Mammary epithelial cell (primary cell): ENCODE measurements around the gene ZDHHC13.

Source experiments
- EZH2 ChIP-seq: IDR thresholded peaks from 2 replicates; pipeline ENCODE4 v1.6.1; 2012; ENCODE audit warnings: low read length, inconsistent platforms, borderline replicate concordance
- TF ChIP-seq, protein P1 (sequence below), 2 donors: IDR thresholded peaks in 1 of 2; conservative IDR thresholded peaks in 1 of 2; 2 replicates each; pipeline ENCODE4 v1.5.1; 2011 to 2012; ENCODE audit warnings: inconsistent platforms in 2 of 2, low read length in 2 of 2, mild to moderate bottlenecking in 2 of 2, control low read depth in 1 of 2, low read depth in 1 of 2; ENCODE audit not compliant: insufficient read depth in 1 of 2; ENCODE audit errors: extremely low read depth in 1 of 2

DNA sequence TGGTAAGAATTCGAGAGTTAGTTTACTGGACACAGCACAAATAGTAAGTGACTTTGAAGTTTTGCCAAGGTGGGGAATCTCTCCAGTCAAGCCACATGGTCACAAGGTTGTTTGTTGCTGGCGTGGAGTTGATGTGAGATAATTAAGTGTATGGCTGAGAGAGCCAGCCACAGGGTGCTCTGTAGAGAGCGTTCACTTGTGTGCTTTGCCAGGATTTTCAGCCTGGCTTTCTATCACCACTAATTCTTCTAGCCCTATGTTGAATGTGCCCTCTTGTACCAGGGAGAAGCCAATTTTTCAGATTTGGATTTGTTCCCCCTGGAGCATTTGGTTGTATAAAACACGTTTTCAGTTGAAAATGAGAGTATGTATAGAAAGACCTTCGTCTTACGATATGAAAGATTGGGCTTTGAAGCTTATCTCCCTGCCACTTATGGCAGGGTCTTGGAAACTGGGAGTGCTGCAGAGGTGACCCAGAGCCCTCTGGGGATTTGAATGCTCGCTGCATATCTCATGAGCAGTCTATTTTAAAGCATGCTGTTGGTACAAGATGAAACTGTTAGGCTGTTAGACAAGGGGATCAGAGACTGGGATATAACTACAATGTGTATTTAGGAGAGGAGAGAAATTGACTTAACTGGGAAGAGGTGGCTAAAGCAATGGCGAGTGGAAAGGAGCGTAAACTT, 56.2 kb downstream of the ZDHHC13 start:
- TF ChIP-seq, protein P1, sequence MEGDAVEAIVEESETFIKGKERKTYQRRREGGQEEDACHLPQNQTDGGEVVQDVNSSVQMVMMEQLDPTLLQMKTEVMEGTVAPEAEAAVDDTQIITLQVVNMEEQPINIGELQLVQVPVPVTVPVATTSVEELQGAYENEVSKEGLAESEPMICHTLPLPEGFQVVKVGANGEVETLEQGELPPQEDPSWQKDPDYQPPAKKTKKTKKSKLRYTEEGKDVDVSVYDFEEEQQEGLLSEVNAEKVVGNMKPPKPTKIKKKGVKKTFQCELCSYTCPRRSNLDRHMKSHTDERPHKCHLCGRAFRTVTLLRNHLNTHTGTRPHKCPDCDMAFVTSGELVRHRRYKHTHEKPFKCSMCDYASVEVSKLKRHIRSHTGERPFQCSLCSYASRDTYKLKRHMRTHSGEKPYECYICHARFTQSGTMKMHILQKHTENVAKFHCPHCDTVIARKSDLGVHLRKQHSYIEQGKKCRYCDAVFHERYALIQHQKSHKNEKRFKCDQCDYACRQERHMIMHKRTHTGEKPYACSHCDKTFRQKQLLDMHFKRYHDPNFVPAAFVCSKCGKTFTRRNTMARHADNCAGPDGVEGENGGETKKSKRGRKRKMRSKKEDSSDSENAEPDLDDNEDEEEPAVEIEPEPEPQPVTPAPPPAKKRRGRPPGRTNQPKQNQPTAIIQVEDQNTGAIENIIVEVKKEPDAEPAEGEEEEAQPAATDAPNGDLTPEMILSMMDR (conservative IDR thresholded peaks at IDR 0.05 in 1 of 2, IDR thresholded peaks at IDR 0.05 in 1 of 2; ENCODE audit: extremely low read depth in 1 of 2, insufficient read depth in 1 of 2, low read depth in 1 of 2, low read length in 2 of 2), result no peak
- no peak for TF ChIP-seq EZH2
